HEK293T (cell line): Measurements from ENCODE around the gene ITGAE.

Experiments
- BHLHE40 ChIP-seq: fragments of 450-650 bp; IDR thresholded peaks from 2 replicates; pipeline ENCODE4 v1.6.1; 2016; ENCODE audit warnings: mild to moderate bottlenecking, moderate library complexity, borderline replicate concordance
- CTBP1 ChIP-seq: fragments of 450-650 bp; IDR thresholded peaks from 2 replicates; pipeline ENCODE4 v1.6.1; 2016; ENCODE audit warnings: borderline replicate concordance
- LEF1 ChIP-seq: fragments of 450-650 bp; IDR thresholded peaks from 2 replicates; pipeline ENCODE4 v1.6.1; 2017; ENCODE audit warnings: mild to moderate bottlenecking, borderline replicate concordance
- SP1 ChIP-seq: fragments of 450-650 bp; IDR thresholded peaks from 2 replicates; pipeline ENCODE4 v1.6.1; 2017

DNA sequence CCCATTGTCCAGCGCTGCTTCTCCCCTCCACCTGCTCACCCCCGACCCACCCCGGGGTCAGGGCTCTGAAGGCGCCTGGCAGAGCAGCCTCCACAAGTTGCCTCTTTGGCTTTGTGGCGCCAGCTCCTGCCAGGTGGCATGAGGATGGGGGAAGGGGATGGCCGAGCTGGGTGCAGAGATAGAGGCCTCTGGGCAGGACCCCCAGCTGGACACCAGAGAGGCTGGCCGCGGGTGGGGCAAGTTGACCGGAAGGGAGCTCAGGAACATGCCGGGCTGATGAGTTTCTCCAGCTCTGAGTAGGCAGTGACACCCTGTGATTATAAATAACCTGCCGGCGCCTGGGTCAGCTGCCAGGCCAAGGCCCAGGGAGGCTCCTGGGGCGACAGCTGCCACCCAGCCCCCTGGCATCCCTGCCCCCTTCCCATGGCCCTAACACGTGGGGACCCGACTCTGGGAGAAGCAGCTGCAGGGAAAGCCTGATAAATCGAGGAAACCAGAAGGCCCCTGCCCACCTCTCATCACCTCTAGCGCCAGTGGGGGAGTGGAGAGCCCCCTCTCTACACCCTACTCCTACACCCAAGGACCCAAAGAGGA, 105.8 kb downstream of the ITGAE start:
- TF ChIP-seq SP1 (no peak), LEF1 (no peak), BHLHE40 (no peak), CTBP1 (no peak)
